HG02759 (cell line): ENCODE results near the gene KDM1B.

Experiments used
- ATAC-seq: cut with Tn5 transposase; IDR thresholded peaks from one replicate; pipeline ENCODE4 v1.9.1; 2021; ENCODE audit warnings: mild to moderate bottlenecking, moderate library complexity; ENCODE audit not compliant: unreplicated experiment

Gene KDM1B

DNA sequence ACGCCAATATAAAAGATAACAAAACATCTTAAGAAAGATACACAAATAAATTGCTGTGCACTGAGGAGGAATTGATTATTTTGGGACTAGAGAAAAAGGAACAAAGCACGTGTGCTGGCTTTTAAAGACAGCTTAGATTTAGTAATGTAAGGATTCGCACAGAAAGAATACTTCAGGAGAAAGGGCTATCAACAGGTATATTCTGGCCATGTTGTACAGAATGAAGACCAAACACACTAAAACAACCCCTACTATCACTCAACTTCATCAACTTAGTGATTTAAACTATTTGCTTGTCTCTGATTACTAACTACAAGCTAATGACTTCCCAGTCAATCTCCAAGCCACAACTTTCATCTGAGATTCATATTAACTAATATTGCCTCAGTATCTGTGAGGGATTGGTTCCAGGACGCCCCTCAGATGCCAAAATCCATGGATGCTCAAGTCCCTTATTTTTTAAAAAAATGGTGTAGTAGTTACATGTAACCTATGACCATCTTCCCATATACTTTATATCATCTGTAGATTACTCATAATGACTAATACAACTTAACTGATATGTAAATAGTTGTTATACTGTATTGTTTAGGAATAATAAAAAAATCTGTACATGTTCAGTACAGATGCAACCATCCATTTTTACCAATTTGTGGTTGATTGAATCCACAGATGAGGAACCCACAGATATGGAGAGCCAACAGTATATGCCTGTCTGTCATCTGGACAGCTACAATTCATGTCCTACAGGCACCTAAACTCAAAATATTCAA is 104.6 kb downstream of the KDM1B start:
- ATAC-seq, result no peak

DNA sequence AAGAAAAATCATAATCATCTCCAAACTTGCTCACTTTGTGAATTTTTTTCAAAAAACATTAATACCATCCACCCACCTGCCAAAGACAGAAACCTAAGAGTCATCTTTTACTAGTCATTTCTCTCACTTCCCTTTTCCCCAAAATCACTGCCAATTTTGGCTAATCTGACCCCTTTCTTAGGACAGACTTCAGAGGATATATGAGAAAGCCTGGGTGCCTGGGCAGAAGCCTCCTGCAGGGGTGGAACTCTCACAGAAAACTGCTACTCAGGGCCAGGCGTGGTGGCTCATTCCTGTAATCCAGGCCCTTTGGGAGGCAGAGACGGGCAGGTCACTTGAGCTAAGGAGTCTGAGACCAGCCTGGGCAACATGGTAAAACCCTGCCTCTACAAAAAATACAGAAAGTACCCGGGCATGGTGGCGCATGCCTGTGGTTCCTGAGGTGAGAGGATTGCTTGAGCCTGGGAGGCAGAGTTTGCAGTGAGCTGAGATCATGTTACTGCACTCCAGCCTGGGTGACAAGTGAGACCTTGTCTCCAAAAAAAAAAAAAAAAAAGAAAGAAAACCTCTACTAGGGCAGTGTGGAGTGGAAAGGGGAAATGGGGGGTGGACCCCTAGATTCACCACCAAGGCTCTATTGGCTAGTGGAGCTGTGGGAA is 105.4 kb downstream of the KDM1B start:
- peak; percentile 36 for ATAC-seq

- ATAC-seq, result no peak
Observed at GRCh38 chr6:18261877-18262276, 106.7 kb downstream of the KDM1B start.

DNA sequence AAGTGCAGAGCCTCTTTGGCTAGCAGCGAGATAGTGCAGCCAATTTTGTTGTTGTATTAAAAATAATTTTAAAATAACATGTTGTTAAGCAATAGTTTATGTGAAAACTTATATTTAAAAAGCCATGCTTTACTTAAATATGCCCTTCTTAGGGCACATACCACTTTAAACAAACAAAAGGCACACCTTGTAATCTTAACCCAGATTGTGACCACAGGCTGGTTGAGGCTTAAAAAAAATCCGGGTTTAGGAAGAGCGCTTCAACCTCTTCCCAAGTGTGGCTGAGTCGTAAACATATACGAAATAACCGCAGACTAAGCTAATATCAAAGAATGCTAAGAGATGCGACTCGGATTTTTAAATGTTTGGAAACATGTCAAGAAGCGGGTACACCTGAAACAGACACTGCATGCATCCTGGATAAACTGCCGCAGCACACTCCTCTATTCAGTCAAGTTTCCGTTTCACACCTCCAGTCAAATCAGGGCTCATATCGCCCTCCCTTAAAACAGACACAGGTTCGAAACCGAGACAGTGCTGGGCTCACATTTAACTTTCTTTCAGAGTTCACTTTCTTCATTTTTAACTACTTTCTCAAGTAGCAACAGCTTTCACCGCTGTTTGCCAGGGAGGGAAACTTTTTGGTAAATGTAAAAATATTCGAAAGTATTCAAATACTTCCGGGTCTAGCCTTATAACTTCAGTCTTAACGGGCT is 107.6 kb downstream of the KDM1B start:
- ATAC-seq, result peak; percentile 44

- peak; percentile 2 for ATAC-seq
Observed at GRCh38 chr6:18263418-18264218, 108.4 kb downstream of the KDM1B start.

DNA sequence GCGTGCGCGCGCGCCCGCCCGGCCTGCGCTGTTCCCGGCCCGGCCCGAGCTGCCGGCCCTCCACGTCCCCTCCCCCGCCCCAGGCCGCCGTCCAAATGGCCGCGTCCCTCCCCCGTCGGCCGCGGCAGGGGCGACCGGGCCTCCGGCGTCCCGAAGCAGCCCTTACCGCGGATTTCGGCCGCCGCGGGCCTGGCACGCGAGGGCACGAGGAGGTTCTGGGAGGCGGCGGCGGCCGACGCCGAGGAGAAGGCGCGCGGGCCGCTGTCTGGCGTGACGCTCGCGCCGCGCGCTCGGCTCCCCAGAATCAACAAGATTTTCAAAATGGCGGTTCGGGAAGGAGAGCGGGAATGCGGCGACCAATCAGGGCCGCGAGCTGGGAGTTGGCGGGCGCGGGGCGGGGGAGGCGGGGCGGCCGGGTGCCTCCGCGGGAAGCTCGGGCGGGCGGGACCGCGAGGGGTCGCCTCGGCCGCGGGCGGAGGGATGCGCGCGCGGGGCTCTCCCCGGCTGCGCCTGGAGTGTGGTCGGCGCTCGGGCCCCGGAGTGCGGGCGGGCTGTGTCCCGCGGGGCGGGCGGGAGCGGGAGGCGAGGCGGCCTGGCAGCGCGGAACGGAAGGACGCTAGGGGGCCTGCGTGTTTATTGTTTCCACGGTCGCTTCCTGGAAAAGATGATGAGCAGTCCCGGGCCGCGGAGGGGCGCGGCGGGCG is 109.1 kb downstream of the KDM1B start, which contains the start of gene DEK:
DEK (minus strand) TSS at position 312 of the 704 bp plus-strand sequence. CDS start 543 bp downstream, outside the sequence.
- ATAC-seq, result peak; percentile 45

- no peak for ATAC-seq
Observed at GRCh38 chr6:18264923-18265377, 109.7 kb downstream of the KDM1B start.

GRCh38 chr6:18265787-18266522 is 110.7 kb downstream of the KDM1B start:
- no peak for ATAC-seq

GRCh38 chr6:18266523-18266912 is 111.3 kb downstream of the KDM1B start:
- ATAC-seq, result no peak

DNA sequence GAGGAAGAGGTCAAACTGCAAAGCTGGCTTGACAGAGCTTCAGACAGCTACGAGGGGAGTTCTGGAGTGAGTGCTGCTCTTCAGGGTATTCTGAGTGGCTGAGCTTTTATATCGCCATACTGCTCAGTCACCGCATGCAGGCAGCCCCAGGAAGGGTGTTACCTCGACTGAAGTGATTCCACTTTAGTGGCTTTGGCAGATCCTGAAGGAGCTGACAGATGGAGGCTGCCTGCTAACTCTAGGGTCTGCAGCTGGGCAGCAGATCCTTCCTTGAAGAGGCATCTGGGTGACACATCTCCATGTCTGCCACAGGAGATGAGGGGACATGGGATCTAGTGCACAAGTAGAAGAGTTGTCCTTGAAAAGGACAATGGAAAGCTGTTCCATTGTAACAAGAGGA is 112.8 kb downstream of the KDM1B start:
- no peak for ATAC-seq

DNA sequence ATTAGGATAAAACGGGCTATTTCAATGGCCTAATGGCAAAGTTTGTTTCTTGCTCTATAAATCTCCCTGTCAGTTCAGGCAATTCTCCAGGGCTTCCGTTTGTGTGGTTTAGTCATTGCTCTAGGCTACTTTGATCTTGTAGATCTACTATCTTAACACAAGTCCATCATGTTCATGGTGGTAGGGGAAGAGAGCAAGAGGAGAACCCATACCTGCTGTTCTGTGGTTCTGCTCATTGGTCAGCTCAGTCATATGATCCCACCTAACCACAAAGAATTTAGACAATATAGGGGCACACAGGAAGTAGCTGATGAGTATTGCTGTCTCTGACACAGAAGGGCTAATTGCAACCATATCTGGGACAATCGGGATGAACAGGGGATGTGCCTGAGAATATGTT is 114.0 kb downstream of the KDM1B start:
- peak; percentile 25 for ATAC-seq

GRCh38 chr6:18269717-18270116 is 114.5 kb downstream of the KDM1B start:
- no peak for ATAC-seq

- no peak for ATAC-seq
Observed at GRCh38 chr6:18270216-18270615, 115.0 kb downstream of the KDM1B start.
